Mesodermal cell (in vitro differentiated cells): ENCODE data around the gene LRRC37A3. TPM values are rescaled to one million over a fixed set of nuclear protein-coding genes. Genes with fewer than 3 reads are reported as not detected.
"Not testable (repeated sequence)": the region's sequence is repeated elsewhere in the genome, so short reads cannot be mapped to it uniquely, and the experiment has no call there.

Experiments
- H3K27ac ChIP-seq: 2 replicates; pipeline ENCODE4 v1.7.0; 2013; ENCODE audit warnings: mild to moderate bottlenecking, low read depth, low read length, moderate library complexity; ENCODE audit not compliant: severe bottlenecking
- H3K36me3 ChIP-seq: 2 replicates; pipeline ENCODE4 v1.7.1; 2013; ENCODE audit warnings: mild to moderate bottlenecking, low read length, moderate library complexity; ENCODE audit not compliant: control insufficient read depth, insufficient read depth
- H3K4me1 ChIP-seq: one replicate; pipeline ENCODE4 v1.7.1; 2013; ENCODE audit warnings: mild to moderate bottlenecking, low read length; ENCODE audit not compliant: insufficient read depth, control insufficient read depth, poor library complexity, severe bottlenecking
- H3K4me3 ChIP-seq: 2 replicates; pipeline ENCODE4 v1.7.0; 2013; ENCODE audit warnings: low read length, control low read depth, mild to moderate bottlenecking; ENCODE audit not compliant: insufficient read depth, poor library complexity, severe bottlenecking; ENCODE audit errors: extremely low read depth
- H3K9me3 ChIP-seq: 2 replicates; pipeline ENCODE4 v1.7.1; 2013; ENCODE audit warnings: mild to moderate bottlenecking, low read length, moderate library complexity; ENCODE audit not compliant: control insufficient read depth
- WGBS, 2 experiments: methylation state at CpG; one replicate each; pipeline ENCODE4 v1.1.5; 2013; ENCODE audit warnings: missing lambda C conversion rate in 2 of 2; ENCODE audit not compliant: insufficient coverage in 2 of 2; 5-methylcytosine and 5-hydroxymethylcytosine counted together
- polyA plus RNA-seq, 2 experiments: library from polyadenylated mRNA; stranded (reverse); fragments of 50-300 nt; gene quantifications; one replicate each; pipeline ENCODE4 v1.2.3, GENCODE V29; 2013

LRRC37A3 gene
- polyA plus RNA-seq (2013, experiment 1 of 2) = 4.8 TPM
- 2.8 TPM for polyA plus RNA-seq (2013, experiment 2 of 2)

DNA sequence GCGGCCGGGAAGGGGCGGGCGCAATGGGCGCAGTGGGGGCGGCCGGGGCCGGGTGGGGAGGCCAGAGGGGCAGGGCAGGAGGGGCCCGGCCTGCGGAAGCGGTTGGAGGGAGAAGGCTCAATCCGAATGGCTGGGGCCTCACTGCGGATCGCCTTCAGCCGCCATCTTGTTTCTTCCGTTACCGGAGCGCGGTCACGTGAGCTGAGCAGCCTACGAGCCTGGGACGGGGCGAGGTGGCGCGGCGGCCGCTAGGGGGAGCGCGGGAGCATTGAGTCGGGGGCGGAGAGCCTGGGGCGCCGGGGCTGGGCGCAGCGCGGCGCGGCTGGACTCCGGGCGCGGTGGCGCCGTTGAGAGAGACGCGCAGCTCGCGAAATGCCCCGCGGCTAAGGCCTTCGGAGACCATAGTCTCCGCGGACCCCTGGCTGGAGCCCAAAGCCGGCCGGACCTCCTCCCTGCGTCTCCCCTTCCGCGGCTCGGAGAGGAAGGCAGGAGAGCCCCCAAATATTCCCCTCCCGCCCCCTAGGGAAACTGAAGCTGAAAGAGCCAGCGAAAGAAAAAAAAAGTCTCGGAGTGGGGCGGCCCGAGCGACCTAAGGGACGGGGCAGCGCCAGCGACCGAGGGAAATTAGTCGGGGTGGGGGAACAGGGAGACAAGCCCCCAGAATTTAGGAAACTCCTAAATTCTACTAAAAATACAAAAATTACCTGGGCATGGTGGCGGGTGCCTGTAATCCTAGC, at the start of gene LRRC37A3:
LRRC37A3 (minus strand) TSS at position 190 of the 737 bp plus-strand sequence. CDS start 22,221 bp downstream, outside the sequence.
- Histone ChIP-seq H3K4me3 (peak within 1 kb of the TSS; percentile 50), H3K27ac (peak within 1 kb of the TSS; percentile 72)
- WGBS, 2 experiments = 2 to 3% methylated on average over 31 to 40 of the region's 70 CpGs
- not testable (repeated sequence) for H3K36me3 ChIP-seq, H3K9me3 ChIP-seq, H3K4me1 ChIP-seq

- H3K4me1 ChIP-seq, H3K36me3 ChIP-seq, H3K9me3 ChIP-seq, H3K27ac ChIP-seq: not testable (repeated sequence)
- peak overlapping the region; percentile 18 for H3K4me3 ChIP-seq
- WGBS, 2 experiments = 0 to 2% methylated on average over 13 to 15 of the region's 35 CpGs
These were observed 46.6 kb upstream of the LRRC37A3 start for GRCh38 chr17:64965873-64966287.

- H3K4me3 ChIP-seq = peak overlapping the region; percentile 18
- H3K9me3 ChIP-seq, H3K4me1 ChIP-seq, H3K27ac ChIP-seq, H3K36me3 ChIP-seq: not testable (repeated sequence)
- WGBS, 2 experiments = no CpG with 5 or more reads among the region's 14 CpGs
These were observed 46.1 kb upstream of the LRRC37A3 start for GRCh38 chr17:64965256-64965872.

- no peaks in the 10 kb centered on the region for H3K4me1 ChIP-seq
- WGBS, 2 experiments = 93 to 98% methylated on average over 5 to 6 of the region's 9 CpGs
- no peak overlapping the region for H3K4me3 ChIP-seq
- no peaks in the 10 kb centered on the region for H3K9me3 ChIP-seq
- no peak overlapping the region for H3K27ac ChIP-seq
- no peaks in the 10 kb centered on the region for H3K36me3 ChIP-seq
These were observed 45.5 kb upstream of the LRRC37A3 start for GRCh38 chr17:64964796-64965195.

- not testable (repeated sequence) for H3K4me1 ChIP-seq, H3K27ac ChIP-seq, H3K4me3 ChIP-seq, H3K36me3 ChIP-seq, H3K9me3 ChIP-seq
- WGBS, 2 experiments = 92 to 100% methylated on average over 2 of the region's 2 CpGs
These were observed 44.5 kb upstream of the LRRC37A3 start for GRCh38 chr17:64963814-64964213.

GRCh38 chr17:64961563-64962378, 42.5 kb upstream of the LRRC37A3 start:
- not testable (repeated sequence) for H3K4me3 ChIP-seq, H3K27ac ChIP-seq, H3K36me3 ChIP-seq, H3K4me1 ChIP-seq, H3K9me3 ChIP-seq
- WGBS, 2 experiments = 6 to 19% methylated on average over 2 to 8 of the region's 13 CpGs

- Histone ChIP-seq H3K4me3 (no peak overlapping the region), H3K4me1 (no peaks in the 10 kb centered on the region), H3K27ac (no peak overlapping the region), H3K9me3 (no peaks in the 10 kb centered on the region), H3K36me3 (no peaks in the 10 kb centered on the region)
- WGBS, 2 experiments = no CpG with 5 or more reads among the region's 1 CpG
These were observed 32.6 kb upstream of the LRRC37A3 start for GRCh38 chr17:64951877-64952276.

- no peak overlapping the region for H3K27ac ChIP-seq
- no peak overlapping the region for H3K4me3 ChIP-seq
- no peaks in the 10 kb centered on the region for H3K9me3 ChIP-seq
- WGBS, 2 experiments = 95% methylated on average over 3 of the region's 5 CpGs; no CpG with 5 or more reads in 1 of the 2 experiments
- no peaks in the 10 kb centered on the region for H3K4me1 ChIP-seq
- no peaks in the 10 kb centered on the region for H3K36me3 ChIP-seq
These were observed 31.6 kb upstream of the LRRC37A3 start for GRCh38 chr17:64950871-64951270.

DNA sequence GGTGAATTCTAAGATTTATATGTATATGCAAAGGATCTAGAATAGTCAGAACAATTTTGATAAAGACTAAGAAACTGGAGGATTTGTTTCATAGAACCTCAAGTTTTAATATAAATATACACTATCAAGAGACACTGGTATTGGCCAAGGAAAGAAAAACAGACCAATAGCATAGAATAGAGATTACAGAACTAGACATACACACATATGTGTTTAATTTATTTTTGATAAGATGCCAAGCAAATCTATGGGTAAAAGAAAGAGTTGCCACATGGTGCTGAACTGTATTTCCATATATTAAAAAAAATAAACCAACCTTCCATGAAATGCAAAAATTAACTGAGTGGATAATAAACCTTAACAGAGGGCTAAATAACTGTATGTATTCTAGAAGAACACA, 27.9 kb upstream of the LRRC37A3 start:
- Histone ChIP-seq H3K4me1 (no peaks in the 10 kb centered on the region), H3K9me3 (no peaks in the 10 kb centered on the region), H3K36me3 (no peaks in the 10 kb centered on the region), H3K4me3 (no peak overlapping the region), H3K27ac (no peak overlapping the region)

DNA sequence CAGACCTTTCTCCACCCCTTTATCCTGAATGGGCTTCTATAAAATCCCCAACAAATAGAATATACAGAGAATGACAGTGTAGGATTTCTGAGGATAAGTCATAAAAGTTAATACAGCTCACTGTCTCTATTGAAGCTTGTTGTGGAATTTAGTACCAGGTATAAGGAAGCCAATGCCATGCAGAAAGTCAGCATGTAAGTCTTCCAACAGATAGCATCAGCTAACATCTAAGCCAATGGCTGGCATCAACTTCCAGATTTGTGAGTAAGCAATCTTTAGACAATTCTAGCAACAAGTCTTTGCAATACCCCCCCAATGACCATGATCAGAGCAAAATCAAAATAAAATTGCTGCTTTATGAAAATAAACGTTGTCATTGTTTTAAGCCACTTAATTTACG, 22.5 kb upstream of the LRRC37A3 start:
- H3K9me3 ChIP-seq = no peaks in the 10 kb centered on the region
- no peaks in the 10 kb centered on the region for H3K4me1 ChIP-seq
- no peak overlapping the region for H3K27ac ChIP-seq
- H3K36me3 ChIP-seq = no peaks in the 10 kb centered on the region
- WGBS, 2 experiments = 94 to 100% methylated on average over 2 of the region's 2 CpGs
- H3K4me3 ChIP-seq = no peak overlapping the region
